ENCODE measurements around the gene DNAJB11. TPM values are rescaled to one million over a fixed set of nuclear protein-coding genes. Genes with fewer than 3 reads are reported as not detected.

Gene DNAJB11
- total RNA-seq, 1 experiment from 2014 or later: 71.3 TPM

GRCh38 chr3:186625600-186626042 lies 55.1 kb downstream of the DNAJB11 start:
- H2AFZ ChIP-seq: no peak overlapping the region
- no peaks in the 10 kb centered on the region for H3K36me3 ChIP-seq (ENCODE audit: low read depth)
- H3K9me2 ChIP-seq (ENCODE audit: insufficient read depth): 0 out of 2 replicates have a peak, but pooled peaks cover 2% of the 10 kb centered on the region
- H3F3A ChIP-seq (ENCODE audit: insufficient read depth, low read depth): no peaks in the 10 kb centered on the region
- CTCF ChIA-PET: no interaction called here
- no peaks in the 10 kb centered on the region for H3K27me3 ChIP-seq (ENCODE audit: insufficient read depth, low read depth)
- H3K4me2 ChIP-seq: no peak overlapping the region
- no peaks in the 10 kb centered on the region for H3K79me2 ChIP-seq (ENCODE audit: low read depth)
- no TSS peak for BruUV-seq (replicated peaks)
- no peaks in the 10 kb centered on the region for H3K4me1 ChIP-seq (replicated peaks; ENCODE audit: insufficient read depth)
- no peak for DNase-seq
- H3K4me3 ChIP-seq: no peak overlapping the region
- no peaks in the 10 kb centered on the region for H4K20me1 ChIP-seq (ENCODE audit: insufficient read depth)
- POLR2A ChIA-PET (ENCODE audit: unreplicated experiment): no interaction called here
- H3K9me3 ChIP-seq (ENCODE audit: insufficient read depth, low read depth): no peaks in the 10 kb centered on the region
- H3K27ac ChIP-seq: no peak overlapping the region
- intact Hi-C loops (cut with micrococcal nuclease; ENCODE audit: unreplicated experiment): no loop called here
- no peak for TF ChIP-seq EZH2 (IDR thresholded peaks at IDR 0.05; ENCODE audit: low read depth)
- TF ChIP-seq, protein P1, sequence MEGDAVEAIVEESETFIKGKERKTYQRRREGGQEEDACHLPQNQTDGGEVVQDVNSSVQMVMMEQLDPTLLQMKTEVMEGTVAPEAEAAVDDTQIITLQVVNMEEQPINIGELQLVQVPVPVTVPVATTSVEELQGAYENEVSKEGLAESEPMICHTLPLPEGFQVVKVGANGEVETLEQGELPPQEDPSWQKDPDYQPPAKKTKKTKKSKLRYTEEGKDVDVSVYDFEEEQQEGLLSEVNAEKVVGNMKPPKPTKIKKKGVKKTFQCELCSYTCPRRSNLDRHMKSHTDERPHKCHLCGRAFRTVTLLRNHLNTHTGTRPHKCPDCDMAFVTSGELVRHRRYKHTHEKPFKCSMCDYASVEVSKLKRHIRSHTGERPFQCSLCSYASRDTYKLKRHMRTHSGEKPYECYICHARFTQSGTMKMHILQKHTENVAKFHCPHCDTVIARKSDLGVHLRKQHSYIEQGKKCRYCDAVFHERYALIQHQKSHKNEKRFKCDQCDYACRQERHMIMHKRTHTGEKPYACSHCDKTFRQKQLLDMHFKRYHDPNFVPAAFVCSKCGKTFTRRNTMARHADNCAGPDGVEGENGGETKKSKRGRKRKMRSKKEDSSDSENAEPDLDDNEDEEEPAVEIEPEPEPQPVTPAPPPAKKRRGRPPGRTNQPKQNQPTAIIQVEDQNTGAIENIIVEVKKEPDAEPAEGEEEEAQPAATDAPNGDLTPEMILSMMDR (conservative IDR thresholded peaks at IDR 0.05): no peak

DNA sequence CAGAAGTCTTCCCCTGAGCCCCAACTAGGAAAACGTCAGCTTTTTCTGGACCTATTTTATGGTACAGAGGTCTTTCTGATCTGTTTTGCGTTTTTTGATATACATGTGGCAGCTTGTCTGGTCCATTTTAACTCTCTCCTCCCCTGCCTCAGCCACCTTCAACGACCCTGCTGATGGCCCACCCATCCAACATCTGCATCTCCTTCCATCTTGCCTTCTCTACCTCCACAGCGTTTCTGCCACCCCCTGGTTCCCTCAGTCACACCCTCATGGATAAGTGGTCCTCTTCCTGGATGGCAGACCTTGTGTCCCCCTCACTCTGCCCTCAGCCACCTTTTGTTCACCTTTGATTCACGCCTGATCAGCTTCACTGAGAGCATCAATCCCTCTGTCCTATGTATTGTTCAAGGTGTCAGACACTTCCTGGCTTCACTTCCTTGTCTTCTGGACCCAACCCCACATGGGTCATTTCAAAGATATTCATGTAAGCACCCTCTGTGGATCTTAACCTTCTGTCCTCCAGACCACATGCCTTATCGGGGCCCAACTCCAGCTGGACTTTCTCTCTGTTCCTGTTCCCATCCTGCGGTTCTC lies 55.8 kb downstream of the DNAJB11 start:
- ChIA-PET POLR2A (ENCODE audit: unreplicated experiment) (no interaction called here), CTCF (no interaction called here)
- no peaks in the 10 kb centered on the region for H3K4me1 ChIP-seq (replicated peaks; ENCODE audit: insufficient read depth)
- no peak overlapping the region for H2AFZ ChIP-seq
- no peaks in the 10 kb centered on the region for H3K79me2 ChIP-seq (ENCODE audit: low read depth)
- H3K9me3 ChIP-seq (ENCODE audit: insufficient read depth, low read depth): no peaks in the 10 kb centered on the region
- TF ChIP-seq EZH2 (IDR thresholded peaks at IDR 0.05; ENCODE audit: low read depth): no peak
- TF ChIP-seq, protein P1 (conservative IDR thresholded peaks at IDR 0.05): no peak
- H3F3A ChIP-seq (ENCODE audit: insufficient read depth, low read depth): no peaks in the 10 kb centered on the region
- intact Hi-C loops (cut with micrococcal nuclease; ENCODE audit: unreplicated experiment): no loop called here
- BruUV-seq (replicated peaks): no TSS peak
- no peak overlapping the region for H3K4me3 ChIP-seq
- H4K20me1 ChIP-seq (ENCODE audit: insufficient read depth): no peaks in the 10 kb centered on the region
- no peak for DNase-seq
- no peak overlapping the region for H3K4me2 ChIP-seq
- H3K36me3 ChIP-seq (ENCODE audit: low read depth): no peaks in the 10 kb centered on the region
- H3K27me3 ChIP-seq (ENCODE audit: insufficient read depth, low read depth): no peaks in the 10 kb centered on the region
- no peak overlapping the region for H3K27ac ChIP-seq
- 0 out of 2 replicates have a peak, but pooled peaks cover 2% of the 10 kb centered on the region for H3K9me2 ChIP-seq (ENCODE audit: insufficient read depth)

DNA sequence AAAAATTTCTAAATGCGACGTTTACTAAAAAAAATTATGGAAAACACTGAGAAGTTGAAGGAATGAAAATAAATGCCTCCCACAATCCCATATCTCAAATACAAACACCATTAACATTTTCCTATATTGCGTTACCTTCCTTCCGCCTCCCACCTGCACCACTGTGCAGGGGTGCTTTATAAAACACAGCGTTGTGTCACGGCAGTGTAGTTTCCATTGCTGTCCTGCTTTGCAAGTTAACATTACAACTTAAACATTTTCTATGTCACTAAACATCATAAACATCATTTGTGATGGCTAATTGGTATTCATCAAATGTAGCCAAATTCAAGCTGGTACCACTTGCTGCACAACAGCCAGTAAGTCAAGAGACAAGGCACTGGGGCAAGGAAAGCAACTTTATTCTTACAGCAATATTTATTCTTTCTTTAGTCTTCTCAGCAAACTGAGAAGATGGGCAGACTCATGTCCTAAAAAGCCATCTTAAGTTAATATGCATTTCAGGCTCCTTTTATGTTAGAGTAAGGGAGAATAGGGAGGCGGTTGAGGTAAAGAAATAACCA lies 57.4 kb downstream of the DNAJB11 start:
- Histone ChIP-seq H3F3A (ENCODE audit: insufficient read depth, low read depth) (no peaks in the 10 kb centered on the region), H3K79me2 (ENCODE audit: low read depth) (no peaks in the 10 kb centered on the region), H3K4me3 (no peak overlapping the region), H3K27me3 (ENCODE audit: insufficient read depth, low read depth) (no peaks in the 10 kb centered on the region), H4K20me1 (ENCODE audit: insufficient read depth) (no peaks in the 10 kb centered on the region), H3K27ac (no peak overlapping the region), H3K9me2 (ENCODE audit: insufficient read depth) (0 out of 2 replicates have a peak, but pooled peaks cover 2% of the 10 kb centered on the region), H3K4me2 (no peak overlapping the region), H2AFZ (no peak overlapping the region), H3K9me3 (ENCODE audit: insufficient read depth, low read depth) (no peaks in the 10 kb centered on the region), H3K36me3 (ENCODE audit: low read depth) (no peaks in the 10 kb centered on the region), H3K4me1 (replicated peaks; ENCODE audit: insufficient read depth) (peaks cover 1% of the 10 kb centered on the region)
- no TSS peak for BruUV-seq (replicated peaks)
- TF ChIP-seq, protein P1 (conservative IDR thresholded peaks at IDR 0.05): no peak
- no peak for TF ChIP-seq EZH2 (IDR thresholded peaks at IDR 0.05; ENCODE audit: low read depth)
- ChIA-PET CTCF (interaction anchor here (0.7 kb wide), 1 partner anchor 120 kb away, joined by 3 read pairs; no protein-coding TSS in a partner anchor), POLR2A (ENCODE audit: unreplicated experiment) (no interaction called here)
- no peak for DNase-seq
- intact Hi-C loops (cut with micrococcal nuclease; ENCODE audit: unreplicated experiment): no loop called here
